ENCODE data around the gene EFHC1. TPM values are rescaled to one million over a fixed set of nuclear protein-coding genes. Genes with fewer than 3 reads are reported as not detected.

Gene EFHC1
- total RNA-seq, 1 experiment from 2014 or later, result 12.4 TPM

DNA sequence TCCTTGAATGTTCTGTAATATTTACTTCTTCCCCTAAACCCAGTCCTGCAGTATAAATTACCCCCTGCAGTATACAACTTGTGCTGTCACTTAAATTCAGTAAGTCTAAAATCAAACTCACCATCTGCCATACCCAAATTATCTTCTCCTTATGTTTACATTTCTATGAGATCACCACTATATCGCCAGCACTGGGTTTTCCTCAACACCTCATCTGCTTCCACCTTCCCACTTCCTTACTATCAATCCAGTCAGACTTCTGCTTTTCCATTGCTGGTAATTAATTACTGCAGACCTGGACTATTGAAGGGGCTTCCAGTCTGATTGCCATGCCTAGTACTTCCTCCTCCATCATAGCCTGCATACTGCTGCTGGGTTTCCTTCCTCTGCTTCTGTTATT lies 15.2 kb downstream of the EFHC1 start:
- Histone ChIP-seq H3K9me3 (ENCODE audit: control insufficient read depth in 1 of 2, insufficient read depth in 1 of 2, low read depth in 1 of 2, low read length in 2 of 2) (no peaks in the 10 kb centered on the region), H3K79me2 (ENCODE audit: insufficient read depth, low read length) (no peaks in the 10 kb centered on the region), H3K4me1 (ENCODE audit: control insufficient read depth in 1 of 2, insufficient read depth in 2 of 2, low read length in 2 of 2) (no peaks in the 10 kb centered on the region), H3K9ac (ENCODE audit: low read length) (no peak overlapping the region), H3K27me3 (ENCODE audit: insufficient read depth, low read length) (no peaks in the 10 kb centered on the region), H3K36me3 (ENCODE audit: control insufficient read depth in 1 of 2, insufficient read depth in 2 of 2, low read length in 2 of 2) (no peaks in the 10 kb centered on the region), H3K4me3 (replicated peaks in 1 of 2; ENCODE audit: low read depth in 1 of 2, low read length in 2 of 2) (no peak overlapping the region), H2AFZ (ENCODE audit: low read depth, low read length, poor library complexity, severe bottlenecking) (no peak overlapping the region), H3K9me2 (ENCODE audit: insufficient read depth) (no peaks in the 10 kb centered on the region), H4K20me1 (ENCODE audit: insufficient read depth) (no peaks in the 10 kb centered on the region), H3K27ac (ENCODE audit: low read depth, low read length) (no peak overlapping the region), H3K4me2 (ENCODE audit: low read length) (no peak overlapping the region)
- POLR2A ChIA-PET, result no interaction called here
- DNase-seq (ENCODE audit: low read depth, low spot score) (no peak), ATAC-seq (no peak)
- RAD21 ChIA-PET (ENCODE audit: low non-redundant PET in 1 of 2, low total read pairs in 2 of 2, uncharacterized antibody in 2 of 2, unreplicated experiment in 2 of 2), result no interaction called here
- no TSS peak for BruUV-seq (replicated peaks)
- CTCF ChIA-PET, result no interaction called here
- intact Hi-C loops (cut with micrococcal nuclease), result no loop called here
- TF ChIP-seq EGR1 (IDR thresholded peaks at IDR 0.05; ENCODE audit: low read depth) (no peak), FOSL1 (IDR thresholded peaks at IDR 0.05; ENCODE audit: low read depth) (no peak), ELF1 (IDR thresholded peaks at IDR 0.05; ENCODE audit: borderline replicate concordance, low read depth) (no peak), ZNF274 (IDR thresholded peaks at IDR 0.05; ENCODE audit: low read depth, low read length) (no peak), JUND (IDR thresholded peaks at IDR 0.05) (no peak), YY1 (IDR thresholded peaks at IDR 0.05; ENCODE audit: extremely low read depth, insufficient replicate concordance, low read depth, low read length) (no peak), RAD21 (IDR thresholded peaks at IDR 0.05; ENCODE audit: low read depth) (no peak), CEBPB (IDR thresholded peaks at IDR 0.05; ENCODE audit: low read depth) (no peak), POLR2A (IDR thresholded peaks at IDR 0.05; ENCODE audit: borderline replicate concordance, extremely low read depth, insufficient read depth, insufficient read length) (no peak), EZH2phosphoT487 (IDR thresholded peaks at IDR 0.05; ENCODE audit: borderline replicate concordance) (no peak), POLR2AphosphoS5 (IDR thresholded peaks at IDR 0.05; ENCODE audit: low read depth, low read length) (no peak), SRF (IDR thresholded peaks at IDR 0.05; ENCODE audit: low read depth) (no peak), SP1 (IDR thresholded peaks at IDR 0.05; ENCODE audit: low read depth) (no peak)
- TF ChIP-seq, protein P1, sequence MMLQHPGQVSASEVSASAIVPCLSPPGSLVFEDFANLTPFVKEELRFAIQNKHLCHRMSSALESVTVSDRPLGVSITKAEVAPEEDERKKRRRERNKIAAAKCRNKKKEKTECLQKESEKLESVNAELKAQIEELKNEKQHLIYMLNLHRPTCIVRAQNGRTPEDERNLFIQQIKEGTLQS (IDR thresholded peaks at IDR 0.05), result no peak
- TF ChIP-seq, protein P2, sequence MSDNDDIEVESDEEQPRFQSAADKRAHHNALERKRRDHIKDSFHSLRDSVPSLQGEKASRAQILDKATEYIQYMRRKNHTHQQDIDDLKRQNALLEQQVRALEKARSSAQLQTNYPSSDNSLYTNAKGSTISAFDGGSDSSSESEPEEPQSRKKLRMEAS (IDR thresholded peaks at IDR 0.05), result no peak
- TF ChIP-seq, protein P3, sequence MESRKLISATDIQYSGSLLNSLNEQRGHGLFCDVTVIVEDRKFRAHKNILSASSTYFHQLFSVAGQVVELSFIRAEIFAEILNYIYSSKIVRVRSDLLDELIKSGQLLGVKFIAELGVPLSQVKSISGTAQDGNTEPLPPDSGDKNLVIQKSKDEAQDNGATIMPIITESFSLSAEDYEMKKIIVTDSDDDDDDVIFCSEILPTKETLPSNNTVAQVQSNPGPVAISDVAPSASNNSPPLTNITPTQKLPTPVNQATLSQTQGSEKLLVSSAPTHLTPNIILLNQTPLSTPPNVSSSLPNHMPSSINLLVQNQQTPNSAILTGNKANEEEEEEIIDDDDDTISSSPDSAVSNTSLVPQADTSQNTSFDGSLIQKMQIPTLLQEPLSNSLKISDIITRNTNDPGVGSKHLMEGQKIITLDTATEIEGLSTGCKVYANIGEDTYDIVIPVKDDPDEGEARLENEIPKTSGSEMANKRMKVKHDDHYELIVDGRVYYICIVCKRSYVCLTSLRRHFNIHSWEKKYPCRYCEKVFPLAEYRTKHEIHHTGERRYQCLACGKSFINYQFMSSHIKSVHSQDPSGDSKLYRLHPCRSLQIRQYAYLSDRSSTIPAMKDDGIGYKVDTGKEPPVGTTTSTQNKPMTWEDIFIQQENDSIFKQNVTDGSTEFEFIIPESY (IDR thresholded peaks at IDR 0.05; ENCODE audit: extremely low read depth, insufficient replicate concordance, low read length), result no peak

Measured in HCT116 (cell line).